Fibroblast of lung (primary cell): ENCODE results near the gene GRAMD2B.

Experiments used
- EZH2 ChIP-seq: IDR thresholded peaks from 2 replicates; pipeline ENCODE4 v1.5.1; 2012; ENCODE audit warnings: low read length, control low read depth, mild to moderate bottlenecking; ENCODE audit errors: missing control alignments
- TF ChIP-seq, protein P1 (sequence below), 2 donors: IDR thresholded peaks in 1 of 2; conservative IDR thresholded peaks in 1 of 2; 1 replicate in 1 of 2; 2 replicates in 1 of 2; pipeline ENCODE4 v1.5.1; 2011 to 2012; ENCODE audit warnings: low read length in 2 of 2, control low read depth in 1 of 2, inconsistent platforms in 1 of 2, low read depth in 1 of 2, mild to moderate bottlenecking in 1 of 2

DNA sequence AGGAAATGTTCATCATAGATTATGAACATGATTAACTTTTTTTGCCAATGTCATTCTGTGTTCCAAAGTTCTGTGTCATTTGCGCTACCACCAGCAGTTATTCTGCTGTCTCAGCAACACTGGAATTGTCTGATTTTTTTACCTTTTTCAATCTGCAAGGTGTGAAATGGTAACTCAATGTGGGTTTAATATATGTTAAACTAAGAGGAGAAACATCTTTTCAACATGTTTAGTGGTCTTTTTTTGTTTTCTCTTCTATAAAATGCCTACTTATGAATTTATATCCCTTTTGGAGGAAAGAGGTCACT is 49.1 kb upstream of the GRAMD2B start:
- TF ChIP-seq, protein P1, sequence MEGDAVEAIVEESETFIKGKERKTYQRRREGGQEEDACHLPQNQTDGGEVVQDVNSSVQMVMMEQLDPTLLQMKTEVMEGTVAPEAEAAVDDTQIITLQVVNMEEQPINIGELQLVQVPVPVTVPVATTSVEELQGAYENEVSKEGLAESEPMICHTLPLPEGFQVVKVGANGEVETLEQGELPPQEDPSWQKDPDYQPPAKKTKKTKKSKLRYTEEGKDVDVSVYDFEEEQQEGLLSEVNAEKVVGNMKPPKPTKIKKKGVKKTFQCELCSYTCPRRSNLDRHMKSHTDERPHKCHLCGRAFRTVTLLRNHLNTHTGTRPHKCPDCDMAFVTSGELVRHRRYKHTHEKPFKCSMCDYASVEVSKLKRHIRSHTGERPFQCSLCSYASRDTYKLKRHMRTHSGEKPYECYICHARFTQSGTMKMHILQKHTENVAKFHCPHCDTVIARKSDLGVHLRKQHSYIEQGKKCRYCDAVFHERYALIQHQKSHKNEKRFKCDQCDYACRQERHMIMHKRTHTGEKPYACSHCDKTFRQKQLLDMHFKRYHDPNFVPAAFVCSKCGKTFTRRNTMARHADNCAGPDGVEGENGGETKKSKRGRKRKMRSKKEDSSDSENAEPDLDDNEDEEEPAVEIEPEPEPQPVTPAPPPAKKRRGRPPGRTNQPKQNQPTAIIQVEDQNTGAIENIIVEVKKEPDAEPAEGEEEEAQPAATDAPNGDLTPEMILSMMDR (conservative IDR thresholded peaks at IDR 0.05 in 1 of 2, IDR thresholded peaks at IDR 0.05 in 1 of 2; ENCODE audit: low read depth in 1 of 2, low read length in 2 of 2): no peak
- TF ChIP-seq EZH2: no peak
